IMR-90 (cell line): ENCODE measurements around the gene FOXP1. TPM values are rescaled to one million over a fixed set of nuclear protein-coding genes. Genes with fewer than 3 reads are reported as not detected.
A peak's percentile ranks its signal among the peaks of the same experiment; 100 is the strongest.

ENCODE experiments used
- ATAC-seq: fragments of 200-7000 bp; cut with Tn5 transposase; 2 replicates; pipeline ENCODE4 v1.9.1; 2020; ENCODE audit warnings: low read depth, mild to moderate bottlenecking, moderate library complexity
- BruUV-seq: library from RNA; stranded (reverse); fragments of 400-500 nt; replicated peaks from 2 replicates; lab custom pipeline; 2021; lab: Mats Ljungman, UMichigan
- CTCF ChIA-PET: fragments of 300-600 bp; formaldehyde crosslinking; extraction: SDS; loops from one replicate; lab custom pipeline; 2021; ENCODE audit warnings: antibody characterized with exemption; lab: Yijun Ruan, JAX
- POLR2A ChIA-PET: fragments of 300-600 bp; sonication (Branson Sonifier 250); formaldehyde crosslinking; loops from one replicate; lab custom pipeline; 2022; ENCODE audit warnings: antibody characterized with exemption; ENCODE audit not compliant: unreplicated experiment; lab: Charles Lee
- DNase-seq: peaks from one replicate; pipeline ENCODE4 v3.0.0; 2013
- H2AFZ ChIP-seq: replicated peaks from 2 replicates; pipeline ENCODE3; 2013; ENCODE audit warnings: low read length, mild to moderate bottlenecking; ENCODE audit not compliant: poor library complexity
- H2AK5ac ChIP-seq: 2 replicates; pipeline ENCODE4 v1.6.1; 2013; ENCODE audit warnings: low read depth, low read length, inconsistent platforms
- H2AK9ac ChIP-seq: replicated peaks from 2 replicates; pipeline ENCODE3; 2013; ENCODE audit warnings: mild to moderate bottlenecking, low read depth, low read length, moderate library complexity; ENCODE audit not compliant: poor library complexity
- H2BK120ac ChIP-seq: 2 replicates; pipeline ENCODE4 v1.6.1; 2013; ENCODE audit warnings: low read depth, low read length, inconsistent platforms
- H2BK15ac ChIP-seq: 3 replicates; pipeline ENCODE4 v1.6.1; 2013; ENCODE audit warnings: low read depth, low read length, inconsistent platforms
- H2BK20ac ChIP-seq: 2 replicates; pipeline ENCODE4 v1.6.1; 2013; ENCODE audit warnings: low read depth, mild to moderate bottlenecking, inconsistent platforms, low read length, moderate library complexity
- H2BK5ac ChIP-seq: 2 replicates; pipeline ENCODE4 v1.6.1; 2013; ENCODE audit warnings: mild to moderate bottlenecking, low read depth, low read length, inconsistent platforms; ENCODE audit not compliant: poor library complexity, severe bottlenecking
- H3K14ac ChIP-seq: replicated peaks from 2 replicates; pipeline ENCODE4 v1.6.1; 2013; ENCODE audit warnings: low read depth, low read length, inconsistent platforms
- H3K18ac ChIP-seq: 2 replicates; pipeline ENCODE4 v1.6.1; 2013; ENCODE audit warnings: low read depth, low read length, control low read depth
- H3K23ac ChIP-seq: 2 replicates; pipeline ENCODE4 v1.6.1; 2013; ENCODE audit warnings: low read depth, low read length, inconsistent platforms
- H3K27ac ChIP-seq: 2 replicates; pipeline ENCODE4 v1.5.1; 2013; ENCODE audit warnings: mild to moderate bottlenecking, control low read depth, low read length; ENCODE audit not compliant: insufficient read depth
- H3K27me3 ChIP-seq: 2 replicates; pipeline ENCODE4 v1.6.1; 2013; ENCODE audit warnings: low read length; ENCODE audit not compliant: control insufficient read depth, insufficient read depth
- H3K36me3 ChIP-seq: 2 replicates; pipeline ENCODE4 v1.6.1; 2013; ENCODE audit warnings: low read length, mixed read lengths; ENCODE audit not compliant: control insufficient read depth, insufficient read depth
- H3K4ac ChIP-seq: 2 replicates; pipeline ENCODE4 v1.6.1; 2013; ENCODE audit warnings: low read depth, low read length, inconsistent platforms
- H3K4me1 ChIP-seq: 2 replicates; pipeline ENCODE4 v1.6.1; 2013; ENCODE audit warnings: low read length, mixed read lengths; ENCODE audit not compliant: control insufficient read depth, insufficient read depth
- H3K4me2 ChIP-seq: 2 replicates; pipeline ENCODE4 v1.6.1; 2013; ENCODE audit warnings: low read depth, mild to moderate bottlenecking, control low read depth, low read length, moderate library complexity
- H3K4me3 ChIP-seq: 2 replicates; pipeline ENCODE4 v1.5.1; 2013; ENCODE audit warnings: low read depth, mild to moderate bottlenecking, control low read depth, low read length, moderate library complexity; ENCODE audit not compliant: insufficient read depth
- H3K56ac ChIP-seq: 2 replicates; pipeline ENCODE4 v1.6.1; 2013; ENCODE audit warnings: low read length, inconsistent platforms; ENCODE audit not compliant: insufficient read depth; ENCODE audit errors: extremely low read depth
- H3K79me1 ChIP-seq, 2 experiments: 2 replicates each; pipeline ENCODE4 v1.6.1; 2013; ENCODE audit warnings: low read length in 2 of 2, inconsistent platforms in 1 of 2, low read depth in 1 of 2
- H3K9ac ChIP-seq: 2 replicates; pipeline ENCODE4 v1.6.1; 2013; ENCODE audit warnings: low read depth, low read length, control low read depth
- H3K9me1 ChIP-seq: 2 replicates; pipeline ENCODE4 v1.6.1; 2013; ENCODE audit warnings: low read length, inconsistent platforms; ENCODE audit not compliant: insufficient read depth
- H3K9me3 ChIP-seq: 2 replicates; pipeline ENCODE4 v1.6.1; 2013; ENCODE audit warnings: low read length; ENCODE audit not compliant: control insufficient read depth, insufficient read depth
- H4K20me1 ChIP-seq: 2 replicates; pipeline ENCODE4 v1.6.1; 2013; ENCODE audit warnings: low read length, inconsistent platforms; ENCODE audit not compliant: insufficient read depth
- H4K5ac ChIP-seq: 2 replicates; pipeline ENCODE4 v1.6.1; 2013; ENCODE audit warnings: mild to moderate bottlenecking, low read depth, low read length, control low read depth
- H4K8ac ChIP-seq, 2 experiments: 2 replicates each; pipeline ENCODE4 v1.6.1; 2013; ENCODE audit warnings: low read depth in 2 of 2, low read length in 2 of 2, control low read depth in 1 of 2, inconsistent platforms in 1 of 2
- H4K91ac ChIP-seq: 2 replicates; pipeline ENCODE4 v1.6.1; 2013; ENCODE audit warnings: low read depth, low read length, inconsistent platforms; ENCODE audit not compliant: insufficient read depth
- BHLHE40 ChIP-seq: fragments of 150-350 bp; IDR thresholded peaks from 2 replicates; pipeline ENCODE4 v1.6.1; 2016; ENCODE audit warnings: mild to moderate bottlenecking, low read depth, low read length
- CHD1 ChIP-seq: IDR thresholded peaks from 2 replicates; pipeline ENCODE4 v1.6.1; 2012; ENCODE audit warnings: low read depth, low read length, improper control_type of control experiment
- MAFK ChIP-seq: IDR thresholded peaks from 2 replicates; pipeline ENCODE4 v1.6.1; 2012; ENCODE audit warnings: low read depth, low read length, improper control_type of control experiment
- RAD21 ChIP-seq: IDR thresholded peaks from 2 replicates; pipeline ENCODE4 v1.6.1; 2012; ENCODE audit warnings: low read length, improper control_type of control experiment
- RCOR1 ChIP-seq: IDR thresholded peaks from 2 replicates; pipeline ENCODE4 v1.6.1; 2012; ENCODE audit warnings: mild to moderate bottlenecking, low read length, improper control_type of control experiment; ENCODE audit not compliant: insufficient replicate concordance
- SMC3 ChIP-seq: fragments of 150-350 bp; IDR thresholded peaks from 2 replicates; pipeline ENCODE4 v1.6.1; 2016; ENCODE audit warnings: low read depth, mild to moderate bottlenecking, antibody characterized with exemption, low read length, moderate library complexity
- WGBS, 2 experiments: methylation state at CpG; one replicate each; pipeline versions ENCODE4 v1.1.5 to v1.1.7; 2013; ENCODE audit warnings: missing lambda C conversion rate in 2 of 2; ENCODE audit not compliant: insufficient read length in 1 of 2; ENCODE audit errors: extremely low coverage in 2 of 2; 5-methylcytosine and 5-hydroxymethylcytosine counted together
- dilution Hi-C: fragments of 300-500 bp; cut with HindIII; formaldehyde crosslinking; loops from one replicate; pipeline ENCODE4 v1.14.3; 2018; ENCODE audit warnings: low sequenced_read_pairs; ENCODE audit not compliant: unreplicated experiment
- in situ Hi-C: fragments of 300-500 bp; cut with MboI; formaldehyde crosslinking; loops from 3 replicates; pipeline ENCODE4 v1.14.3; 2019; ENCODE audit warnings: low sequenced_read_pairs, inconsistent platforms, mixed read lengths
- intact Hi-C: fragments of 100-400 bp; cut with micrococcal nuclease; formaldehyde crosslinking; loops from 2 replicates; pipeline ENCODE4 v1.10.0; 2022
- polyA plus RNA-seq, 3 experiments: library from polyadenylated mRNA; depleted of rRNA; stranded (reverse); fragments of >200 nt; gene quantifications; 2 replicates each; pipeline ENCODE4 v1.2.3, GENCODE V29; 2012; ENCODE audit warnings: low replicate concordance in 1 of 3
- total RNA-seq: library from RNA; depleted of rRNA; stranded (reverse); fragments of >200 nt; gene quantifications from 2 replicates; pipeline ENCODE4 v1.2.3, GENCODE V29; 2012

FOXP1 gene
- total and polyA plus RNA-seq, 2 of the 4 experiments (the other 2 are of a cell fraction): 37.0 to 132 TPM

DNA sequence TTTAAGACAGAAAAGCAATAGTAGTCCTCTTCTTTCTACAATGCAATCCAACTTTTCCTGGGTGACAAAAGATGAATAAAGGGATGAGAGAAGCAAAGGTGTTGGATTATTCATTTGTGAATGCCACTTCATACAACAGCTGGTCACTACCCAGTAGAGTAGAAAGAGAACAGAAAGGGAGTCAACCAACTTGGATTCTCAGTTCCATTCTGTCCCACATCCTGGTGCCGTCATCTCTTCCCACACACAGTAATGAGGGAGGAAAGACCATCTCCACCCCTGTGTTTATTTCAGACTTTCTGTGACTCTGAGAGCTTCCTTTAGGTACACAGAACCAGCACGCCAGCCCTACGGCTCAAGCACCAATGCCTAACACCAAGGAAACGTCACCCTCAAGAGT is 71.0 kb downstream of the FOXP1 start:
- in situ Hi-C loops: no loop called here
- CTCF ChIA-PET: no interaction called here

More for the DNA sequence above, 71.0 kb downstream of the FOXP1 start:
- no CpG with 5 or more reads among the region's 4 CpGs for WGBS, 2 experiments
- intact Hi-C loops: loop anchor here (5.0 kb wide), 1 partner anchor 70 kb away; the partner anchor contains the start of gene FOXP1
- 0 out of 2 replicates have a peak overlapping the region, but pooled peaks have one; percentile 2 for H2BK120ac ChIP-seq
- H3K18ac ChIP-seq: no peak overlapping the region
- no peak overlapping the region for H4K8ac ChIP-seq
- no peaks in the 10 kb centered on the region for H3K27me3 ChIP-seq
- peak overlapping the region; percentile 27 for H2BK20ac ChIP-seq
- no peaks in the 10 kb centered on the region for H4K20me1 ChIP-seq
- peaks cover 7% of the 10 kb centered on the region for H3K4me1 ChIP-seq
- H3K56ac ChIP-seq: no peak overlapping the region
- H3K23ac ChIP-seq: peak overlapping the region; percentile 37; the same call in 1 of the 2 replicates
- H2AFZ ChIP-seq: no peak overlapping the region
- peak overlapping the region; percentile 19; the same call in 1 of the 2 replicates for H4K91ac ChIP-seq
- 0 out of 3 replicates have a peak overlapping the region, but pooled peaks have one; percentile 4 for H2BK15ac ChIP-seq
- H3K14ac ChIP-seq: no peak overlapping the region
- POLR2A ChIA-PET: no interaction called here
- DNase-seq (no peak), ATAC-seq (no peak)
- BruUV-seq: no TSS peak
- H3K9me1 ChIP-seq: peaks cover 12% of the 10 kb centered on the region; the same call in 1 of the 2 replicates
- dilution Hi-C loops: no loop called here
- H3K36me3 ChIP-seq: no peaks in the 10 kb centered on the region
- TF ChIP-seq BHLHE40 (no peak), RAD21 (no peak), SMC3 (no peak), RCOR1 (no peak), CHD1 (no peak), MAFK (no peak)
- H2BK5ac ChIP-seq: no peak overlapping the region
- H2AK9ac ChIP-seq: no peak overlapping the region
- H3K9ac ChIP-seq: no peak overlapping the region
- no peaks in the 10 kb centered on the region; the same call in 1 of the 2 replicates for H3K9me3 ChIP-seq
- no peak overlapping the region for H3K4me2 ChIP-seq
- no peak overlapping the region for H3K4me3 ChIP-seq
- H3K79me1 ChIP-seq: peaks cover 28 to 64% of the 10 kb centered on the region in 2 experiments
- no peak overlapping the region for H3K27ac ChIP-seq
- peak overlapping the region; percentile 50; the same call in 1 of the 2 replicates for H3K4ac ChIP-seq
- H2AK5ac ChIP-seq: peak overlapping the region; percentile 59; the same call in 1 of the 2 replicates
- H4K5ac ChIP-seq: no peak overlapping the region
